Neural cell (in vitro differentiated cells): ENCODE data around the gene STK24. TPM values are rescaled to one million over a fixed set of nuclear protein-coding genes. Genes with fewer than 3 reads are reported as not detected.

Experiments used
- H2AFZ ChIP-seq: fragments of 200-600, 300-800 bp; sonication (generic), shearing (Covaris generic); 2 replicates; pipeline ENCODE4 v1.6.0; 2014; ENCODE audit warnings: low read depth, mild to moderate bottlenecking, antibody characterized with exemption, low read length, moderate library complexity
- H3F3A ChIP-seq: fragments of 200-600 bp; shearing (Covaris generic); 2 replicates; pipeline ENCODE4 v1.6.1; 2016; ENCODE audit warnings: mild to moderate bottlenecking, moderate library complexity, mixed read lengths, antibody characterized with exemption, low read length; ENCODE audit not compliant: insufficient read depth, poor library complexity, severe bottlenecking
- H3K27ac ChIP-seq: fragments of 200-600, 300-800 bp; sonication (generic), shearing (Covaris generic); 2 replicates; pipeline ENCODE4 v1.5.1; 2014; ENCODE audit warnings: mild to moderate bottlenecking, low read length, moderate library complexity
- H3K27me3 ChIP-seq: fragments of 300-800, 200-600 bp; sonication (generic), shearing (Covaris generic); 2 replicates; pipeline ENCODE4 v1.6.0; 2014; ENCODE audit warnings: mild to moderate bottlenecking, low read depth, low read length, moderate library complexity; ENCODE audit not compliant: insufficient read depth
- H3K36me3 ChIP-seq: fragments of 300-800, 200-600 bp; sonication (generic), shearing (Covaris generic); 2 replicates; pipeline ENCODE4 v1.5.1; 2014; ENCODE audit warnings: mild to moderate bottlenecking, antibody characterized with exemption, low read length, moderate library complexity; ENCODE audit not compliant: insufficient read depth
- H3K4me2 ChIP-seq: fragments of 300-800, 200-600 bp; sonication (generic), shearing (Covaris generic); 2 replicates; pipeline ENCODE4 v1.6.0; 2014; ENCODE audit warnings: mild to moderate bottlenecking, low read length
- H3K4me3 ChIP-seq: fragments of 300-800, 200-600 bp; sonication (generic), shearing (Covaris generic); 2 replicates; pipeline ENCODE4 v1.5.1; 2014; ENCODE audit warnings: mild to moderate bottlenecking, low read length, moderate library complexity
- H3K79me2 ChIP-seq: fragments of 200-600 bp; shearing (Covaris generic); replicated peaks from 2 replicates; pipeline ENCODE4 v1.6.0; 2014; ENCODE audit warnings: mild to moderate bottlenecking, low read length, moderate library complexity; ENCODE audit not compliant: insufficient read depth
- H3K9ac ChIP-seq: fragments of 300-800, 200-600 bp; sonication (generic), shearing (Covaris generic); 2 replicates; pipeline ENCODE4 v1.6.1; 2016; ENCODE audit warnings: mild to moderate bottlenecking, low read length, mixed read lengths
- H3K9me2 ChIP-seq: fragments of 200-600 bp; shearing (Covaris generic); 2 replicates; pipeline ENCODE4 v1.6.1; 2016; ENCODE audit warnings: mild to moderate bottlenecking, low read length, mixed read lengths; ENCODE audit not compliant: insufficient read depth
- H3K9me3 ChIP-seq: fragments of 200-600, 300-800 bp; sonication (generic), shearing (Covaris generic); 2 replicates; pipeline ENCODE4 v1.6.1; 2016; ENCODE audit warnings: mild to moderate bottlenecking, mixed run types, low read length, moderate library complexity, mixed read lengths
- H4K20me1 ChIP-seq: fragments of 200-600 bp; shearing (Covaris generic); 2 replicates; pipeline ENCODE4 v1.6.1; 2016; ENCODE audit warnings: mild to moderate bottlenecking, mixed run types; ENCODE audit not compliant: insufficient read depth
- CTCF ChIP-seq: fragments of 450-650 bp; IDR thresholded peaks from 2 replicates; pipeline ENCODE4 v1.5.1; 2014; ENCODE audit warnings: antibody characterized with exemption, mild to moderate bottlenecking, moderate library complexity; ENCODE audit not compliant: poor library complexity, severe bottlenecking
- EP300 ChIP-seq: fragments of 450-650 bp; conservative IDR thresholded peaks from 2 replicates; pipeline ENCODE4 v1.6.1; 2014; ENCODE audit warnings: antibody characterized with exemption, mild to moderate bottlenecking, moderate library complexity; ENCODE audit not compliant: poor library complexity, severe bottlenecking
- EZH2 ChIP-seq: fragments of 200-600, 300-800 bp; shearing (Covaris generic), sonication (generic); IDR thresholded peaks from 2 replicates; pipeline ENCODE4 v1.6.1; 2014; ENCODE audit warnings: antibody characterized with exemption, low read length, borderline replicate concordance, mild to moderate bottlenecking; ENCODE audit not compliant: insufficient read depth, poor library complexity, severe bottlenecking
- MXI1 ChIP-seq: fragments of 450-650 bp; conservative IDR thresholded peaks from 2 replicates; pipeline ENCODE4 v1.6.1; 2014; ENCODE audit warnings: antibody characterized with exemption, mild to moderate bottlenecking; ENCODE audit not compliant: poor library complexity, severe bottlenecking
- POLR2AphosphoS5 ChIP-seq: IDR thresholded peaks from 2 replicates; pipeline ENCODE4 v1.6.1; 2012
- RAD21 ChIP-seq: fragments of 450-650 bp; conservative IDR thresholded peaks from 2 replicates; pipeline ENCODE4 v1.6.1; 2014; ENCODE audit warnings: antibody characterized with exemption, mild to moderate bottlenecking, moderate library complexity
- REST ChIP-seq: IDR thresholded peaks from 2 replicates; pipeline ENCODE4 v1.6.1; 2012; ENCODE audit warnings: borderline replicate concordance
- SMC3 ChIP-seq: fragments of 450-650 bp; conservative IDR thresholded peaks from 2 replicates; pipeline ENCODE4 v1.6.1; 2014; ENCODE audit warnings: antibody characterized with exemption, mild to moderate bottlenecking, moderate library complexity; ENCODE audit not compliant: poor library complexity
- TAF1 ChIP-seq: IDR thresholded peaks from 2 replicates; pipeline ENCODE4 v1.6.1; 2012; ENCODE audit warnings: low read depth
- polyA plus RNA-seq: library from polyadenylated mRNA; depleted of rRNA; stranded (reverse); fragments of >200 nt; gene quantifications from 2 replicates; pipeline ENCODE4 v1.2.3, GENCODE V29; 2014

Gene STK24
- polyA plus RNA-seq, 1 donor from 2014 or later = 66.0 TPM

- no peak overlapping the region for H3K9ac ChIP-seq
- H3K79me2 ChIP-seq = peaks cover 2% of the 10 kb centered on the region
- H3K36me3 ChIP-seq = no peaks in the 10 kb centered on the region
- H4K20me1 ChIP-seq = no peaks in the 10 kb centered on the region
- no peak for TF ChIP-seq MXI1
- no peak for TF ChIP-seq SMC3
- TF ChIP-seq EZH2 = no peak
- TF ChIP-seq TAF1 = no peak
- TF ChIP-seq RAD21 = no peak
- no peak for TF ChIP-seq POLR2AphosphoS5
- no peak for TF ChIP-seq REST
- no peak for TF ChIP-seq EP300
- no peak for TF ChIP-seq CTCF
- H3K9me3 ChIP-seq = no peaks in the 10 kb centered on the region
- no peak overlapping the region for H2AFZ ChIP-seq
- no peaks in the 10 kb centered on the region for H3K9me2 ChIP-seq
- no peak overlapping the region for H3K27ac ChIP-seq
- H3F3A ChIP-seq = no peaks in the 10 kb centered on the region
- H3K27me3 ChIP-seq = no peaks in the 10 kb centered on the region
- no peak overlapping the region for H3K4me2 ChIP-seq
- H3K4me3 ChIP-seq = no peak overlapping the region
Observed at GRCh38 chr13:98456413-98456845, 120.5 kb downstream of the STK24 start.

GRCh38 chr13:98454389-98454881 lies 122.5 kb downstream of the STK24 start:
- Histone ChIP-seq H3K9me3 (no peaks in the 10 kb centered on the region), H3F3A (no peaks in the 10 kb centered on the region), H3K36me3 (no peaks in the 10 kb centered on the region), H3K9me2 (no peaks in the 10 kb centered on the region), H3K27me3 (no peaks in the 10 kb centered on the region), H3K4me2 (no peak overlapping the region), H3K79me2 (peaks cover 2% of the 10 kb centered on the region), H3K4me3 (no peak overlapping the region), H2AFZ (no peak overlapping the region), H3K9ac (no peak overlapping the region), H3K27ac (no peak overlapping the region), H4K20me1 (no peaks in the 10 kb centered on the region)
- no peak for TF ChIP-seq POLR2AphosphoS5
- TF ChIP-seq EZH2 = no peak
- no peak for TF ChIP-seq REST
- no peak for TF ChIP-seq SMC3
- TF ChIP-seq RAD21 = no peak
- no peak for TF ChIP-seq MXI1
- TF ChIP-seq EP300 = no peak
- no peak for TF ChIP-seq TAF1
- TF ChIP-seq CTCF = no peak
